Right hindlimb (tissue), 1 donor: ENCODE results near the gene APOL4.

Source experiments
- DNase-seq: peaks from one replicate; pipeline ENCODE4 v3.0.0-alpha.2; 2018

Gene APOL4

DNA sequence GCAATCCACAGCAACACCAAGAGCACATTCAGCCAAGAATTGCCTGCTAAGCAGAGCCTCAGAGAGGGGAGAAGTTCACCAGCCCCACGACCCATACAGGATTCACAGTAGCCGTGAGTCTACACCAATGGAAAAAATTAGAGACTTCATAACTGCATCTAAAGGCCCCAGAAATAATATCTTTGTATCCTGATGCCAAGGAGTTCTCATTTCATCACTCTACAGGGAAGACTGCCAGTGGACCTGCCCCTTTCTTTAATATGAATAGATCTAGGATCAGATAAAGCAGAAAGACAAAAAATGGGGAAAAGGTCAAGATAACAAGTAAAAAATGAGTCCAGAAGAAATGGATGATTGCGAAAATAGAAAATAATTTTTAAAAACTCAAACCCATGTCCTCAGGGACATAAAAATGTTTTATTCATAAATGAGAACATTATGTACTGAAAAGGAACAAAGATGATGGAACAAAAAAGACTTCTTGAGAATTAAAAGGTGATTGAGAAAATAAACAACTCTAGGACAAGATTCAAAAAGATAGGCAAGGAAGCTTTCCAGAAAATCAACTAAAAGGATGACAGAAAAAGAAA is 50.5 kb downstream of the APOL4 start:
- no peak for DNase-seq

DNA sequence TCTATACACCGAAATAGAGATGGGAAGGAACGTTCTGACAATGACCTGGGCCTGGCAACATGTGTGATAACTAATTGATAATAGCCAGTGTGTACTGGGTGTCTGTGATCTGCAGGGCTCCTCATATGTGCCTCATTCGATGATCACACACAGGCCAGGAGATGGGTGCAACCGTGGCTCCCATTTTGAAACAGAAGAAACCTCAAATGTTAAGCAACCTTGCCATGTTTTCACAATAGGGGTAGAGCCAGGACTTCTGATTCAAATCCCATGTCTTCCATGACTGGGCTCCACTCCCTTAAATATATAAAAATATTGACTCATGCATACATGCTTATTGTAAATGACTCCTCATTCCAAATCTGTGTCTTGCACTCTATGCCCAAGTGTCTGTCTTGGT is 52.2 kb downstream of the APOL4 start:
- no peak for DNase-seq

DNA sequence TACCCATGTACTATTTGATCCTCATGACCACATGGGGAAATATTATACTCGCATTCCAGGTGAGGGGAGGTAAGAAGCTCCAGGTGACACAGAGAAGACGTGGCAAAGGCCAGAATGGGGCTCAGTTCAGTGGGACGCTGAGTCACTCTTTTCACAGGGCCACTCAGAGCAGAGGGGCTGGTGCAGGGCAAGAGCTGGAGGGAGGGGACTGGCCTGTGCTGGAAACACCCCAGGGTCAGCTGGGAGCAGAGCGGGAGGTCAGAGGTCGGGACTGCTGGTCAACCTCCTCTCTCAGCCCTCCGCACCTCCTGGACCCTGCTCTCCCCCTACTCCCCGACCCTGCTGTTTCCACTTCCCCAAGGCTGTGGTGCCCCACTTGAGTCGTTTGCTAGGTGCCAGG is 53.2 kb downstream of the APOL4 start:
- DNase-seq = no peak

DNA sequence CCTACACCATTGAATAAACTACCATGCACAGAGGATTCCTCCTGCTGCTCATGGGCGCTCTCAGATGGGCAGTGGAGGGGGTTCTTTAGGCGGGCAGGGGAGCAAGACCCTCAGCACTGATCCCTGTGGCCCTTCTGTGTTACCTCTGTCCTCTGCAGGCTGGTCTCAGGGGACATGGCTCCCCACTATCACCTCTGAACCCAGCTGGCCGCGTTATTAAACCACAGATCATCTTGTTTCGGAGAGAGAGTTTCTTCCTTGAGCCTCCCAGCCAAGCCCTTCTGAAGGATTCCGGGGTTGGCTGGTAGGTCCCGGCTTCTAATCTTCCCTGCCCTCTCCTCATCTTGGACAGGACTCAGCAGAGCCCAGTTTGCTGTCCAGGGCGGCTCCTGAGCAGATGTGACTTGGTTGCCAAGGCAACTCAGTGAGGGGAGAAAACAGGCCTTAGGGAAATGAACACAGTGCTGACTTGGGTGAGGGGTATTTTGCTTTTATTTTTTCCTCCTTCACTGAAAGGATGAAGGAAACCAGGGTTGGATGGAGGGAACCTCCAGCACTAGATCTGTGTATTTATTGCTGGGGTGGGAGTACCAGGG is 54.3 kb downstream of the APOL4 start:
- DNase-seq = no peak

DNA sequence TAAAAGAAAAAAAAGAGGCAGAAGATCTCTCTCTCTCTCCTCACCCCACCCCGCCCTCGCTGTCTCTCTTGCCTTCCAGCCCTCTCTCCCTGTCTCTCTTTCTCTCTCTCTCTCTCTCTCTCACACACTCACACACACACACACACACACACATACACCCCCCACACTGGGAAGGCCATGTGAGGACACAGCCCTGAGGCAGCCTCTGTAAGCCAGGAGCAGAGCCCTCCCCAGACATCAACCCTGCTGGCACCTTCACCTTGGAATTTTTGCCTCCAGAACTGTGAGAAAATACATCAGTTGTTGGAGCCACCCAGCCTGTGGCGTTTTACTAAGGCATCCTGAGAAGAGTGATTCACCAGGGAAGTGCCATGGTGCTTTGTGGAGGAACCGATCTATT is 55.7 kb downstream of the APOL4 start:
- DNase-seq = no peak

DNA sequence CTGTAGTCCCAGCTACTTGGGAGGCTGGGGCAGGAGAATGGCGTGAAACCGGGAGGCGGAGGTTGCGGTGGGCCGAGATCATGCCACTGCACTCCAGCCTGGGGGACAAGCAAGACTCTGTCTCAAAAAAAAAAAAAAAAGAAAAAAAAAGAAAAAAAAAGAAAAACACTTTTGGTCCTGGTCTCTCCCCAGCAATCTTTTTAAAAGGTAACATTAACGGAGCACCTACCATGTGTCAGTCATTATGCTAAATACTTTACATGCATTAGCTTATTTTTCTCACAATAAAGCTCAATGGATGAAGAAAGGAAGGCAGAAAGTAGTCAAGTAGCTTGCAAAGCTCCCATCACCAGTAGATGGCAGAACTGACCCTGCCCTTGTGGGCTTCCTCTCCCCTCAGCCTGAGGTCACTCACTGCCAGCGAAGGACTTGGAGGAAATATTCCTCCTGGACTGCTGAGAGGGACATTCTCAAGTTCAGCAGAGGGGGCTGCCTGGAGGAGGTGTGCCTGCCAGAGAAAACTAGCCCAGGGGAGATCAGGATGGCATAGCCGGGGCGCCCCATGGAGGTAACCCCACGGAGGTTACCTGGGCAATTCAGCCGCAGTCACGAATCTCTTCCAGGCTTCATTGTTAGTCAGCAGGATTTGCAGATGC is 56.6 kb downstream of the APOL4 start:
- DNase-seq = peak; percentile 81

DNA sequence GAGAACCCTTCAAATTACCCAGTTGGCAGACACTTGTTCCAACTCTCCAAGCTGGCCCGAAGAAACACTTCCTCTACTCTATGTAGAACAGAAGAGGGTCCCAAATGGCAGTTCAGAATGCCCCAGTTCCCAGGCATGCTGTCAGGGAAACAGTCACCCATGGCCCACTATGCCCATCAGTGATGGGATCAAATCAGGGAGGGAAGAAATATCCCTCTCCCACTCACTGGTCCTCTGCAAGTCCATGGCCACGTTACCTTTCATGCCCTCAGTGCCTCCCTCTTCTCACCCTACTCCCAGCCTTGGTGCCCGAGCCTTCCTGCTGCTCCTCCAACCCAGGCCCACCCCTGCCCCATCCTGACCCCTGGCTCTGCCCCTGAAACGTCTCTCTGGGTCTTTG is 57.7 kb downstream of the APOL4 start:
- DNase-seq = no peak

DNA sequence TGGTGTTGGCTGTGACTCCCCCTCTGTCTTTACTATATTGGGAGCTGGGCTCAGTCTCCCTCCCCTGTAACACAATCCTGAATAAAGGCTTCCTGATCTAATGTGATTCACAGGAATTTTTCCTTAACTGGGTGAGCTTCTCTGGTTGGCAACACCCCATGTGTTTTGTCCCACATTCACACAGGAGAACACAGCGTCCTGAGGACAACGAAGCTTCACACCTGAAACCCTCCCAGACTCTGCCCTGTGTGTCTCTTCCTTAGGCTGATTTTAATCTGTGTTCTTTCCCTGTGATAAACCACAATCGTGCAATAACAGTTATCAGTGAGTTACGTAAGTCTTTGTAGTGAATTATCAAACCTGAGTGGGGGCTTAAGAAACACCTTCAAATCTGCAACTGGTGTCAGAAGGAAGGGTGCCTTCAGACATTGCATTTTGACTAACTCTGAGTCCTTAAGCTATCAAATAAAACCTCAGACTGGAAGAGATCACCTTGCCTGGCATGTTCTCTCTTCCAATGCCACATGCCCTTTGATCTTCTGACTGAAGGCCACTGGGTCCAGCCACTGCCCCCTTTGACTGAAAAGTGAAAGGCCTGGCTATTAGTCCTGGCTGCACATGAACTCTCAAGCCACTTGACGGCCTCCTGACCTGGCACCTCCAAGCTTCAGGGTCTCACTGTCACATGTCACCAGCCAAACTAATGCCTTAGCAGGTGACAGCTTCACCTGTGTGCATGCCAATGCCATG is 58.4 kb downstream of the APOL4 start:
- no peak for DNase-seq

DNA sequence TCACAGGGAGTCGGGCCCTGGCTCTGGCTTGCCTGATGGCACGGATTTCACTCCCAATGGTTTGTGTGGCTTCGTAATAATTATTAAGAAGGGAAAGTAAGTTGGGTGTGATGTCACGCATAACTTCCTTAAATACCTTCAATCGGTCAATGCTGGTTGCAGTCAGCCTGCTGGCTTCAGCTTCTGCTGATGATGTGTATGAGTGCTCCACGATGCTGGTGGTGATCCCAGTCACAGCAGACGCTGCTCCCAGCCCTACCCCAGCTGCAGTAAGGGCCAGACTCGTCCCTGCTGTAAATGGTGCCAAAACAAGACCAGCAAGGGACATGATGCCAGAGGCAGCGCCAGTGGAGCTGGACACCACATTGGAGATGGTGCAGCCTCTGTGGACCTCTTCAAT is 60.1 kb downstream of the APOL4 start:
- no peak for DNase-seq
